NCI-H1436 treated with DMSO at 0.1 percent for 48 hours (cell line): ENCODE data around the gene DPYD.

Experiments
- DNase-seq: peaks from one replicate; lab custom pipeline; 2025; lab: John Stamatoyannopoulos, UW

Gene DPYD

DNA sequence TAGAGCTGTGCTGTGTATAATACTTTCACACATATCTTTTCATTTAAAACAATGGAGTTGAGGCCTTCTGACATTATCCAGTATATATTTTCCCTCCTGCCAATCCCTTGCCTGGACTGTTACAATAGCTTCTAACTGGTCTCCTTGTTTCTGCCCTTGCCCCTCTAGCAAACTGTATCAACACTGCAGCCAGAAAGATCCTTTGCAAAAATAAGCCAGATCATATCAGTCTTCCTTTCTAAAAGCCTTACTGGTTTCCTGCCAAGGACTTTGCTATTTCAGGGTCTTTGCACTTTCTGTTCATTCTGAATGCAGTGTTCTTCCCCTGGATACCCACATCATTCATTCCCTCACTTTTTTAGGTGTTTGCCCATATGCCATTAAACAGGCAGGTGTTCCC, 829.2 kb downstream of the DPYD start:
- no peak for DNase-seq

DNA sequence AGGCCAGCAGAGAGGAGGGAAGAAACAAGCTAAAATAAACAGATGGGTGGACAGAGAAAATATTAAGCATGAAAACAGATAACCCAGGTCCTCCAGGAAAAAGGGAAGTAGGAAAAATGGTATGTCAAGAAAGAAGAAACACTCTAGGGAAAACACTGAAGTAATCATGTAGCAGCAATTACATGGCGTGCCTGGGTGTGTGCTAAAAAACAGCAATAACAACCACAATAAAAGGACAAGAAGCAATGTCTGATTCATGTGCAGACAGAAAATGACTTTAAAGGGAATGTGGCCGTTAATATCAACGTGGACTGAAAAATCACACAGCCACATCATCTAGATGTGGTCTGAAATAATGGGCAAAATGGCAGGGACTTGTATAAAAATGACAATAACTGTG, 829.6 kb downstream of the DPYD start:
- DNase-seq, result no peak

DNA sequence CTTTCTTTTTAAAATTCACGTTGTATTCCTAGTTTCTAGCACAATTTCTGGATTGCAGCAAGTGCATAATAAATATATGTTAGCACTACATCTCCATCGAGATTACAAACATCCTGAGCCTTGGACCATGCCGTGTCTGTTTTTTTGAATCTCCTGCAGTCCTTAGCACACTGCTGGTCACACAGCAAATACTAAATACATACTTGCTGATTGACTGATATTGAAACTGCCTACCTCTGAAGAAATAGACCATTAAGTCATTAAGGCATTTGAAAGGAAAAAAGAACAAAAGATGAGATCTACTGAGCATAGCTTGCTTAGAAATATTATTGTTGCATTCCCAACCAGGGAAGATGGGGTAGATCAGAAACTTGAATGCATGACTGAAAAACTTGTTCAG, 830.1 kb downstream of the DPYD start:
- no peak for DNase-seq

DNA sequence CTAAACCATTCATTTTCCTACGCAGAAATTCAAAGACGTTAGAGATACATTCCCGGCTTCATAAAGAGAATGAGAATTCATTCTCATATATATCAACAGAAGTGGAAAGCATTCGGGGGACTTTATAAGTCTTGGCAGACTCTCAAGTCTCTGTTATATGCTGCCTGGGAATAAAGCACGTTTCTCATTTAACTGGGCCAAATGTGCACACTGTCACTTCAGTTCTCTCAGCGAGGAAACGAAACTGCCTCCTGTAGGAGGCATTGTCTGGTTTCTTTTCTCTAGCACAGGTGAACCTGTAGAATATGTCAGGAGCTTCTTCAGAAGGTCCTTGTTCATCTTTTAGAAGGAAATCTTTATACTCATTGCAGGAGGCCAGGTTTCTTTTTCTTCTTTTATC, 831.7 kb downstream of the DPYD start:
- DNase-seq, result no peak

DNA sequence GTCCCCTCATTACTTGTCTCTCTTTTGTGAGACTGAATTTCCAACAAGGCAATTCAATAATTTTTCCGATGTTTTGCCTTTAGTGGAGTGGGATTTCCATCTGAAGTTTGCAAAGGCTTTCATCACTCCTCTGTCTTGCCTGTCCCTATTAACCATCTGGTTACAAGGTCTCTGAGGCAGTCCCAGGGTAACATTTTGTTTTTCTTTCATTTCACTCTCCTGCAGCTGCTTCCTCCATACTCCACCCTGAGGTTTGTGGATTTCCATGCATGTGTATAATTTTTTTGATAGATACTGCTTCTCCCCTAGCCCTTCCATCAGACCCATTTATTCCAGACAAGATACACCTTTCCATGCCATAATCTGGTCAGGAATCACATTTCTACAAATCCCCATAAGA, 832.4 kb downstream of the DPYD start:
- no peak for DNase-seq

DNA sequence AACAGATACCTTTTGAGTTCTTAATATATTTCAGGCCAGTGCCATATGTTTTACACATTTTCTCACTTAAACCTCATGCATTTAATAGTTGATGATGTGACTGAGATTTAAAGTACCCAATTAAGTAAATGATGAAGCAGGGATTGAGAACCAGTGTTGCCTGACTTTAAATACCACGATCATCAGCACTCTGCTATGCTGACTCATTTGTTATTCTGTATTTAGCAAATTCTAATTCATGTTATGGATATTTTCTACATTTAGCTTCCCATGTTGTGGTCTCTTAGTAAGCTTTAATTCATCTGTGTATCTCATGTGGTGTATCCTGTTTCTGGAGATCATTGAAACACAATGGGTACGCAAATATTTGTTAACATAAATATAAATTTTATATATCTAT, 836.3 kb downstream of the DPYD start:
- no peak for DNase-seq

DNA sequence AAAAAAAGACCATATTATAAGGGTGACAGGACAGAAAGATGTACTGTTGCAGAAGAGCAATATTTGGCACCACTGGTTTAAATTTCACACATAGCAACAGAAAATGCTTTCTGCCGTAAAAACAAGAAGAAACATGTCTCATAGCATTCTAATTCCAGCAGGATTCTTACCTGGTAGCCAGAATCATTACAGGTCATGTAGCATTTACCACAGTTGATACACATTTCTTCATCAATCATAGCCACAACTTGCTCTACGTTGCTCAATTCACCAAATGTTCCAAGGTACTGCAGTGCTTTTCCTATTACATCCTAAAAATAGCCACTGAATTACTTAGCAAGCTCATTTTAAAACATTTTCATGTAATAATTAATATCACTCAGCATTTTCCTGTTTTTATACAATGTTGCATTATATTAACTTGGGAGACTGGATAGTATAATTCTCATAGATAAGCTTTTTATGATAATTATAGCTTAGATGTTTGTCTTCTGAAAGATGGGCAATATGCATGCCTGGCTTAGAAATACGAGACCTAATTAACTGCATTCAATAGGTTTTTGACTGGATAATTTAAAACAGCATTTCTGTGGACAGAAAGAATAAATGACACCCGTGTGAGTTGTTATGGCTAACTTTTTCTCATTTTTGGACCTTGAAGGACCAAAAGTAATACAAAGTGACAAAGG, 838.5 kb downstream of the DPYD start:
- DNase-seq, result no peak

DNA sequence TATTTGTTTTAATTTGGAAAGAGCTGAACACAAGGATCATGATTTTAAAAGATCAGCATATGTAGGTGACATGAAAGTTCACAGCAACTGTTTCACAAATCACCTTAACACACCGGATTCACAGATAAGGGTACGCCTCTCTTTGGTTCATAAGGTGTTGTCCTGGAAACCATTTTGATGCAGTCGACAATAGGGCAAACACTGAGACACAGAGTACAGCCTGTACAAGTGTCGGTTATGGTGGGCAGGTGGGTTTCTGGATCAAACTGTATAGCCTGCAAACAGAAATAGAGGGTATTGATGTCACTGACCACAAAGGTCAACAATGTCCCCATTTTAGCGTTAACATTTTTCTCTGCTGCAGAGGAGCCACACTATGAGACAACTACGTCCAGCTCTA, 842.0 kb downstream of the DPYD start:
- no peak for DNase-seq

DNA sequence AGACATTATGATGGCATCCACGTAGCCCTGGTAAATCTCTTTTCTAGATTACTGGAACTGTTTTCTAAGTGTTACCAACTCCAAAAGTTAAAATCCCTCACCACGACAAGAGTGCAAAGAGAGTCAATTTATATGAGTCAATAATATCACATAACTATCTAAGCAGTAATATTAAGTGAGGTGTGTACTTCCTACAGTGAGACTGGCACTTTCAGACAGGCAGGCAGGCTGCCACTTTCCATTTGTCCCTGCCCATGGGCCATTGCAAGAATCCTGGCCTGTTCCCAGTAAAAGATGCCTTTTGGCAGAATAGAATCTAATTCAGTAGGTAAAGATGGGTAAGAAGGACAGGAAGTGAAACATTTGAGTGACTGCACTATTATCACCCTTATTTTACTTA, 843.6 kb downstream of the DPYD start:
- DNase-seq, result no peak

DNA sequence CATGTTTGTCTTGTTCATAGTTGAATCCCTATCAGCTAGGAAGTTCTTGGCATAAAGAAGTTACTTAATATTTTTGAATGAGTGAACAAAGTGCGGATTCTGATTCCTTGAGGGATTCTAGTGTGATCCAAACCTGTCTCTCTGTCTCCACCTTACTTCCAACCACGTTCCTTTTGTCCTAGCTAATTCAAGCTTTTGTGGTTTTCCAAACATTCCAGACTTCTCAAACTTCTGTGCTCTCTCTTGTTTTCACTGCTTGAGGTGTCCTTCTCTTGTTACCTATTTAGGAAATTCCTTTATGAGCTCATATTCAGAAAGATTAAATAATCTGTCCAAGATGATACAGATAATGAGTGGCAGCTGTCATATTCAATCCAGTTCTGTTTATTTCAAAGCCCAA, 846.1 kb downstream of the DPYD start:
- no peak for DNase-seq

DNA sequence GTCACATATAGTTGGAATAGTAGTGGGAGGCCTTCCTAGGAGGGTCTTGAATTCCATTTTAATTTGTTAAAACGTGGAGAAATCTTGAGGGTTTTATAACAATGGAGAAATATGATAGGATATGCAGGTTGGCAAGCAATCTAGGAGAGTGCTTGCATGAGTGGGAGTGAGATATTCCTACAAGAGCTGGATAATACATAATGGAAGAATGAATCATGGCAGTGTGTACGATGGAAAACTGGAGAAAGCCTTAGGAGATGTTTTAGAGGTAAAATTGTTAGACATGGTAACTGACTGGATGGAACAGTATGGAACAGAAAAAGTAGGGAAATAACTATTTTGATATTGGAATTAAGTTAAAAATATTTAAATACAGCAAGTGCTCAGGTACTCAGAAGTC, 846.9 kb downstream of the DPYD start:
- no peak for DNase-seq

DNA sequence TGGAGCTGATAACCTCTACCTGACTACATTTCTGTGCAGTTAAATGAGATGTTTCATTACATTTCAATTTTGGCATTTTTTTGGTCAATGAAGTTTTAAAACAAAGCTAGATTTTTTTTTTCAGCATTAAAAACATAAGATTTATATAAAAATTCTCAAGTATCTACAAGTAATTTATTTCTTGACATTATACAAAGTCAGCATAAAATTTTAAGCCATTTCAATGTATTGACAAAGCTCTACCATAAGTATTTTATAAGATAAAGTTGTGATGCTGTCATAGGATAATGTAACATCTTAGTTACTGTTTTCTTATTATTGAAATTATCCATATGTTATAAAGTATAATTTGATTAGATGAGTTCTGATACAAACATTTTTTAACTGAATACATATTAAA, 847.7 kb downstream of the DPYD start:
- DNase-seq, result no peak

DNA sequence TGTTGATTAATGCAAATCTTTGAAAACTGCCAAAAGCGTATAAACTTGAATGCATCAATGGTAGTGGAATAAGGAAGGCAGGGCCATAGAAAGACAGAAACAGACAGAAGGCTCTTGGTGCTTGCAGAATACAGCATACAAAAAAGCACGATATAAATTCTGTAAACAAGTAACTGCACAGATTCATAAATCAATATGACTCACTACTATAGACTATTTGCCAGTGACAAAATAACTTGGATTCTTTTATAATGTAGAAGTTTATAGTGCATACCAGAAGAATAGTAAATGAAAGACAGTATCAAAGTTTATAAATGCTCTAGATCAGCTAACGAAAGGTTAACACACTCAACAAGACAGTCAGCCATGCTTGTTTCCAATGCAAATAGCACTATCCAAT, 849.7 kb downstream of the DPYD start:
- no peak for DNase-seq

DNA sequence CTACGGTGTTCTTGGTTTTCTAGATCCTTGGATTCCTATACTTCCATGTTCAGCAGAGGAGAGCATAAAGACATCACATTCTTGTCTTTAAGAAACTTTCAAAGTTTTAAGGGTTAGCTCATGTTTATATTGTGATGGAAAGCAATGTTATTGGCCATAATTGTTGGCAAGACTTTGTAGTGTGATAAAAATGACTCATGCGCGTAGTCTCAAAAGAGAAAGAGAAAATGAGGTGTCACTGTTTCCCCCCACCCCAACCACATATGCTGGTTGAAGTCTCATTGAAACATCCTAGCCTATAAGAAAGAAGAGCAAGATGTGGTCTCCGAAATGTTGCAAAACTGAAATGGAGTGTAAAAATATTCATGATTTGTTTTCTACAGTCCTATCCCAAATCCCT, 850.5 kb downstream of the DPYD start:
- no peak for DNase-seq

DNA sequence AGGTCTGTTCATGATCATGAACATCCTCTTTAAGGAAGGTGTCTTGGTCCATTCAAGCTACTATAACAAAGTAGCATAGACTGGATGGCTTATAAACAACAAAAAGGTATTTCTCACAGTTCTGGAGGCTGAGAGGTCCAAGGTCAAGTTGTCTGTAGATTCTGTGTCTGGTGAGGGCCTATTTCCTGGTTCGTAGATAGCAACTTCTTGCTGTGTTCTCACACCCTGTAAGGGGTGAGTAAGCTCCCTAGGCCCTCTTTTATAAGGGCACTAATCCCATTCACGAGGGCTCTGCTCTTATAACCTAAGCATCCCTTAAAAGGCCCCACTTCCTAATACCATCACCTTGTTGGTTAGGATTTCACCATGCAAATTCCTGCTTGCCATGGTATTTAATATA, 851.5 kb downstream of the DPYD start:
- no peak for DNase-seq

DNA sequence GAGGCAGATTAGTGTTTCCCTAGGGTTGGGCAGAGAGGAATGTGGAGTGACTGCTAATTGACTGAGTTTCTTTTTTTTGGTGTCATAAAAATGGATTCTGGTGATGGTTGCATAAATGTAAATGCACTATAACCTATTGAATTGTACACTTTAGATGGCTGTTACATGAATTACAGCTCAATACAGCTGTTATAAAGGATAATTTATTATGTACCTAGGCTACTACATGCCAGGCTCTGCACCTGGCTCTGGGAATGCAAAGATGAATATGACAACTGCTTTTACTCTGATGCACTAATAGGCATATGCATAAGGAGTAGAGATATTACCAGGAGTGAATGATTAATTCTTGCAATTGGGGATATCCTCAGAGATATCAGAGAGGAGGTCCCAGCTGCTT, 854.0 kb downstream of the DPYD start:
- DNase-seq, result no peak

DNA sequence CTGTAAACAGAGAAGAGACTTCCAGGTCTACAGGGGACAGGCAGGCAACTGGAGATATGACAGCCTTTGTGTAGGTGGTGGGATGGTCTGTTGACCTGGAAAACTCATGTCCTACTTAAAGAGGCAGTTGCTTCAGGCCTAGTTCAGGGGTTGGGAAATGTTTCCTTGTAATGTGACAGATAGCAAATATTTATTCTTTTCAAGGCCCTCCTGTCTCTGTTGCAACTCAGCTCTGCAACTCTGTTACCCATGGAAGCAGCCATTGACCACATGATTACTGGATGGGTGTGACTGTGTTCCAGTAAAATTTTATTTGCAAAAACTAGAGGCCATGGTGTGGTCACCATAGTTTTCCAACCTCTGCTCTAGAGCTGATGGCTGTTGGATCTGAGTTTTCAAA, 857.3 kb downstream of the DPYD start:
- DNase-seq, result no peak

DNA sequence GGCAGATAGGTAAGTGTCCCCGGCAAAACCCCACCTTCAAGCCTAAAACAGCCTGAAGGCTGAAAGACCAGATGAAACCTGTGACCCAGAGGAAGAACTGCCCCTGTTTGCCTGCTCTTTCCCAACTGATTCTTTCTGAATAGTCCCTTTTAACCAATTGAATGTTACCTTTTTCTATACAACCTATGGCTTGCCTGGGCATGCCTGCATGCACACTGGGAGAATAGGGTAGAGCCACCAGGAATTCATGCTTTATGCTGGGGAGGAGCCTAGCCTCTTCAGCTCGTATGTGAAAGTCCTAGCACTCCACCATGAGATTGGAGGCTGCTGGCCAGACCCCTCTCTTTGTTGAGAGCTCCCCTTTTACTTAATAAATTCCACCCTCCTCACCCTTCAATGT, 859.2 kb downstream of the DPYD start:
- no peak for DNase-seq

DNA sequence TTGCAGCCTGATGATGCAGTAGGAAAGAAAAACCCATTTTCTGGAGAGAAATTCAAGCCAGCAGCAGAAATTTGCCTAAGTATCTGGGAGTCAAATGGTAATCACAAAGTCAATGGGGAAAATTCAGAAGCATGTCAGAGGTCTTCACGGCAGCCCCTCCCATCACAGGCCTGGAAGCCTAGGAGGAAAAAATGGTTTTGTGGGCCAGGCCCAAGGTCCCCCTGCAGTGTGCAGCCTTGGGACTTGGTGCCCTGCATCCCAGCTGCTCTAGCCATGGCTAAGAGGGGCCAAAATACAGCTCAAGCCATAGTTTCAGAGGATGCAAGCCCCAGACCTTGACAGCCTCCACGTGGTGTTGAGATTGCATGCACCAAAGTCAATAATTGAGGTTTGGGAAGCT, 864.4 kb downstream of the DPYD start:
- no peak for DNase-seq

DNA sequence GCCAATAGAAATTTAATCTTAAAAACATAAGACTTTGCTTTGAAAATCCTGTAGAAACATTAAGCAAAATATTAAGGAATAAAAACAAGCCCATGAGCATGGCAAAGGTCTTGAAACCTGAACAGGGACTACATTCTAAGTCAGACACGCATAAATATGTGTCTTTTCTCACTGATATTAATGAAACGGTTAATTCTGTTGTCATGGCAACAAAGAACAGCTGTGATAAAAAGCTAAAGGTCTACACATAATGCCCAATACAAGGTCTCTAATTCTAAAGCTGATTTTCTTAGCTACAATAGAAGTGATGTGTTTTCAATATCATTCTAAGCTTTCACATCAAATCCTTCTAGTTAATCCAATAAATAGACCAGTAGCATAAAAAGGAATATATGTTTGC, 867.6 kb downstream of the DPYD start:
- DNase-seq, result no peak

DNA sequence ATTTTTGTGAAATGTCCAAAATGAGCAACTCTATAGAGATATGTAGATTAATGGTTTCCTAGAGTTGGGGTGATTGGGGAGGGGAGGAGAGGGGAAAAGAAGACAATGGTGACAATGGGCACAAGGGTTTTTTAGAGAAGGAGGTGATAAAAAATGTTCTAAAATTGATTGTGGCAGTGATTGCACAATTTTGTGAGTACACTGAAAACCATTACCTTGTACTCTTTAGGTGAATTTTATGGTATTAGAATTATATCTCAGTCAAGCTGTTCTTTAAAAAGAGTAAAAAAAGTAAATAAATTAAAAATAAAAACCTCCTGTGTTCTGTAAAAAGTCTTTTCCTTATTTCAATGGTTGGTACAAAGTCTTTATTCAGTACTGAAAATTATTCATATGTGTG, 869.0 kb downstream of the DPYD start:
- no peak for DNase-seq

DNA sequence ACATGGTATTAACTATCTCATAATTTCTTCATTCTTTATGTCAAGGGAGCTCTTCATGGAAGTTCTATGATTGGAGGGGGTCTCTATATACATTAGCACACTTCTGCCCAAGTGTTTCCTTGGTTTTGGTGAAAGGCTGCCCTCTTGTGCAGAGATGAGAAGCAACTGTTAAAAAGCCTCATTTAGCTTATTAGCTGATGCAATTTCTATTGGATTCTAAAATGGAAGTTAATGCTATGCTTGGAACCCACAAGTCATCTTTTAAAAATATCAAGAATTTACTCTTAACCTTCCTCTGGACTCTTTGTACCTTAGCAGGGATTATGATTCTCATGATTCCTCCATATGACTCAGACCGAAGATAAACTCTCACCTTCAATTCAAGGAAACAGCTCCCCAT, 870.3 kb downstream of the DPYD start:
- DNase-seq, result peak; percentile 3

DNA sequence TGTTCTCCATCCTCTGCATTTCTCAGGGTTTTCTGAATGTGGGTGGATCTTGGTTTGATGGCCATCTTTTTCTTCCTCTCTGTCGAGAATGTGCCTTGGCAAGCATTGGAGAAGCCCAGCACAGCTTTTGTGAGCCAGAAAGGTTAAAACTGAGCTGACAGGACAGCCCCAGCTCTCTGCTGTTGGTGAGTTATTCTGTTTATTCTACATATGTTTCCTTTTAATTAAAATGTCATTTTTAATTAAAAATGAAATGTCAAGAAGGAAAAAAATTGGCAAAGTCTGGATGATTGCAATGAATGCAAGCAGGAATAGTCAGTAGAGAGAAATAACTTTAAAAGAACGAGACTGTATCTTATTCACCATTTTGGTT, 873.4 kb downstream of the DPYD start:
- no peak for DNase-seq

DNA sequence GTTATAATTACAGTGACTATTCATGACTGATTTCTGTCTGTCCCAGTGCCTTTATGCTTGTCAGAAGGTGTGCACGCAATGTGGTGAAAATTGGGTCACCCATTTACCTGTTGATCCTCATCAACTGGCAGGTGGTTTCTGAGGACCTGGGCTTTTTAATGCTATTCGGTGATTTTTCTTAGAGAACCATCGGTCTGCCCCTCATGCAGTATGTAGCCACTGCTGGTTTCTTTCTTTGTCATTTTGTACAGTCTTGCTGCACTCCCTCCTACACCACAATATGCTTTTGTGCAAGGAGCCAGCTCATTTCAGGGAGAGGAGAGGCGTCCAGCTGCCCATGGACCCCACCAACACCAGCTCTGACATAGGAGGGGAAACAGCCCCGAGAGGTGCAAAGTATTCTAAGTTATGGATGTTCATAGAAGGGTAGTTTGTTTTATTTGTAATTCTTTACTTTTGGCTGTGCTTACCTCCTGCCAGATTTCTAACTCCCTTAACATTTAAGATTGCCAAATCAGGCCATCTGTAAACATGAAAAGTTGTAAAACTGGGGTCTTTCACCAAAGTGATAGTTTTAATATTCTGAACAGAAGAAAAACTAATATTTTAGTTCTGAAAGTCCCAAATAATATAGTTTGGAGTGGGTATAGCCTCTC, 873.9 kb downstream of the DPYD start:
- DNase-seq, result no peak
